GM23338 (cell line): ENCODE data around the gene OR10P1.

Experiments
- EZH2 ChIP-seq: fragments of 200-600 bp; sonication (generic); IDR thresholded peaks from one replicate; pipeline ENCODE4 v1.8.0; 2017; ENCODE audit warnings: antibody characterized with exemption, mild to moderate bottlenecking, low read depth; ENCODE audit not compliant: unreplicated experiment
- POLR2AphosphoS5 ChIP-seq: IDR thresholded peaks from 2 replicates; pipeline ENCODE4 v1.6.1; 2016; ENCODE audit warnings: antibody characterized with exemption, low read depth
- TF ChIP-seq, protein P1 (sequence below), 2 experiments: fragments of 200-600 bp in 1 of 2; sonication (generic) in 1 of 2; conservative IDR thresholded peaks; 2 replicates each; pipeline versions ENCODE4 v1.5.1 to v1.6.1; 2016 to 2017; ENCODE audit warnings: antibody characterized with exemption in 2 of 2, low read depth in 2 of 2, mild to moderate bottlenecking in 2 of 2, moderate library complexity in 1 of 2

DNA sequence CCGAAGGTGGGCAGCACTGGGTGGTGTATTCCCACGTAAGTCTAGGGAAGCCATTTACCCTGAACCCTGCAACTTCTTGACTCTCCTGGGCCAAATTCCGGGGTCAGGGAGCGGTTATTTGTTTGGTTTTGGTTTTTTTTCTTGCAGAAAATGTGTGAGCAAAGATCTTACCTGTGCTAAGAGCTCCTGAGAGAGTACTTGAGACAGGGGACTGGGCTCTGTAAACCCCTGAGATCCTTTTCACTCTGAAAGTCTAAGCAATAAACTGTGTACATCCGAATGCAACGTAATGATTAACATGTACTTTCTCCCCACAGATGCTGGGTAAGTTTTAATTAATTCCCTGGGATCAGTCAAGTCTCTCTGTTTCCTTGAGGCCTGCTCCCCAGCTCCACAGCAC is 21.5 kb downstream of the OR10P1 start:
- TF ChIP-seq, protein P1, sequence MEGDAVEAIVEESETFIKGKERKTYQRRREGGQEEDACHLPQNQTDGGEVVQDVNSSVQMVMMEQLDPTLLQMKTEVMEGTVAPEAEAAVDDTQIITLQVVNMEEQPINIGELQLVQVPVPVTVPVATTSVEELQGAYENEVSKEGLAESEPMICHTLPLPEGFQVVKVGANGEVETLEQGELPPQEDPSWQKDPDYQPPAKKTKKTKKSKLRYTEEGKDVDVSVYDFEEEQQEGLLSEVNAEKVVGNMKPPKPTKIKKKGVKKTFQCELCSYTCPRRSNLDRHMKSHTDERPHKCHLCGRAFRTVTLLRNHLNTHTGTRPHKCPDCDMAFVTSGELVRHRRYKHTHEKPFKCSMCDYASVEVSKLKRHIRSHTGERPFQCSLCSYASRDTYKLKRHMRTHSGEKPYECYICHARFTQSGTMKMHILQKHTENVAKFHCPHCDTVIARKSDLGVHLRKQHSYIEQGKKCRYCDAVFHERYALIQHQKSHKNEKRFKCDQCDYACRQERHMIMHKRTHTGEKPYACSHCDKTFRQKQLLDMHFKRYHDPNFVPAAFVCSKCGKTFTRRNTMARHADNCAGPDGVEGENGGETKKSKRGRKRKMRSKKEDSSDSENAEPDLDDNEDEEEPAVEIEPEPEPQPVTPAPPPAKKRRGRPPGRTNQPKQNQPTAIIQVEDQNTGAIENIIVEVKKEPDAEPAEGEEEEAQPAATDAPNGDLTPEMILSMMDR (conservative IDR thresholded peaks at IDR 0.05; ENCODE audit: low read depth in 2 of 2): no peak
- TF ChIP-seq EZH2 (no peak), POLR2AphosphoS5 (no peak)
